Esophagus muscularis mucosa (tissue), 3 donors: ENCODE results near the gene MAP7.

ENCODE experiments used
- CTCF ChIP-seq, 3 experiments: fragments of 200-600 bp in 2 of 3; fragments of 450-650 bp in 1 of 3; sonication (generic) in 2 of 3; IDR thresholded peaks; one replicate each; pipeline ENCODE4 v1.5.1; 2017 to 2019; ENCODE audit warnings: antibody characterized with exemption in 3 of 3, mild to moderate bottlenecking in 2 of 3, moderate library complexity in 1 of 3
- POLR2A ChIP-seq: fragments of 450-650 bp; IDR thresholded peaks from one replicate; pipeline ENCODE4 v1.6.1; 2017; ENCODE audit warnings: antibody characterized with exemption, moderate library complexity, mild to moderate bottlenecking, low read depth
- POLR2AphosphoS5 ChIP-seq, 2 donors: sonication (generic); formaldehyde crosslinking; IDR thresholded peaks; one replicate each; pipeline ENCODE4 v1.6.1; 2017; ENCODE audit warnings: antibody characterized with exemption in 2 of 2

DNA sequence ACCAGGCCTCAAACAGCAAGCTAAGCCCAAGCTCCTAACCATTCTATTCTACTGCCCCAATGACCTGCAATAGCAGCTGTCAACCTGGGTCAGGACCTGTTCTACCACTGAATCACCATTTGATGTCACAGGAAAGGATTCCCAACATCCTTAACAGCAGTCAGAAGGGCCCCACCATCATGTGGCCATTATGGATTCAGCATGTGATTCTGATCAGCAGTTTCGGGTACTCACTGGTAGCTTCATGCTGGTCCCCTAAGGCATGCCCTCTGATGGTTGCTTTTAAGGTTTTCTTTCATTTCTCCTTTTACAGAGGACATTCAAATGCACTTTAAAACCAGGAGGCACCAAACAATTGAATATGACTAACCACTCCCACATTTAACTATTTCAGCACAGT lies 37.3 kb upstream of the MAP7 start:
- TF ChIP-seq CTCF (IDR thresholded peaks at IDR 0.05) (no peak), POLR2AphosphoS5 (IDR thresholded peaks at IDR 0.05) (no peak), POLR2A (no peak)
